Measurements from ENCODE around the gene ELOVL6.
A peak's percentile ranks its signal among the peaks of the same experiment; 100 is the strongest.

Gene ELOVL6

GRCh38 chr4:110183643-110184042, 14.8 kb downstream of the ELOVL6 start:
- no peak for TF ChIP-seq CTCF (conservative IDR thresholded peaks at IDR 0.05)
- no peak overlapping the region for H3K27ac ChIP-seq

- no peak for TF ChIP-seq CTCF (conservative IDR thresholded peaks at IDR 0.05)
- no peak overlapping the region for H3K27ac ChIP-seq
Measured at GRCh38 chr4:110183058-110183457, 15.4 kb downstream of the ELOVL6 start.

- TF ChIP-seq CTCF (conservative IDR thresholded peaks at IDR 0.05), result no peak
- no peak overlapping the region for H3K27ac ChIP-seq
Measured at GRCh38 chr4:110181890-110182289, 16.5 kb downstream of the ELOVL6 start.

- H3K27ac ChIP-seq, result no peak overlapping the region
- TF ChIP-seq CTCF (conservative IDR thresholded peaks at IDR 0.05), result no peak
Measured at GRCh38 chr4:110175634-110176033, 22.8 kb downstream of the ELOVL6 start.

GRCh38 chr4:110172972-110173371, 25.4 kb downstream of the ELOVL6 start:
- TF ChIP-seq CTCF (conservative IDR thresholded peaks at IDR 0.05), result no peak
- peak overlapping the region; percentile 9; the same call in 1 of the 2 replicates for H3K27ac ChIP-seq

- TF ChIP-seq CTCF (conservative IDR thresholded peaks at IDR 0.05), result no peak
- no peak overlapping the region for H3K27ac ChIP-seq
Measured at GRCh38 chr4:110171971-110172370, 26.4 kb downstream of the ELOVL6 start.

- H3K27ac ChIP-seq, result no peak overlapping the region
- no peak for TF ChIP-seq CTCF (conservative IDR thresholded peaks at IDR 0.05)
Measured at GRCh38 chr4:110170861-110171260, 27.6 kb downstream of the ELOVL6 start.

Data from VCaP (cell line).